K562 (cell line): Measurements from ENCODE around the gene NOBOX. TPM values are rescaled to one million over a fixed set of nuclear protein-coding genes. Genes with fewer than 3 reads are reported as not detected.

ENCODE experiments used
- AFF1 ChIP-seq, 2 experiments: fragments of 450-650 bp; IDR thresholded peaks; 2 replicates each; pipeline ENCODE4 v1.6.1; 2018; ENCODE audit warnings: mild to moderate bottlenecking in 2 of 2, low read depth in 1 of 2; ENCODE audit not compliant: partially characterized antibody in 2 of 2
- ARNT ChIP-seq, 2 experiments: fragments of 450-650 bp; IDR thresholded peaks; 2 replicates each; pipeline ENCODE4 v1.6.1; 2016; ENCODE audit warnings: mild to moderate bottlenecking in 1 of 2
- ATF1 ChIP-seq, 2 experiments: fragments of 450-650 bp in 1 of 2; IDR thresholded peaks; 2 replicates each; pipeline ENCODE4 v1.6.1; 2016; ENCODE audit warnings: missing compliant biosample characterization in 1 of 2, missing genetic modification characterization in 1 of 2
- ATF3 ChIP-seq, 2 experiments: fragments of 450-650 bp in 1 of 2; sonication (generic) in 1 of 2; formaldehyde crosslinking in 1 of 2; IDR thresholded peaks in 1 of 2; conservative IDR thresholded peaks in 1 of 2; 2 replicates each; pipeline versions ENCODE4 v1.6.1 to v1.8.1; 2016 to 2023; ENCODE audit warnings: mild to moderate bottlenecking in 2 of 2, moderate library complexity in 2 of 2, inconsistent platforms in 1 of 2, missing genetic modification reagents in 1 of 2
- ELF4 ChIP-seq: fragments of 450-650 bp; formaldehyde crosslinking; IDR thresholded peaks from 2 replicates; pipeline ENCODE4 v1.4.0; 2022; ENCODE audit warnings: missing genetic modification characterization
- EWSR1 ChIP-seq: fragments of 450-650 bp; IDR thresholded peaks from 2 replicates; pipeline ENCODE4 v1.6.1; 2018; ENCODE audit warnings: borderline replicate concordance, mild to moderate bottlenecking, low read depth, moderate library complexity; ENCODE audit not compliant: partially characterized antibody
- JUND ChIP-seq, 2 experiments: IDR thresholded peaks; 2 replicates in 1 of 2; 3 replicates in 1 of 2; pipeline ENCODE4 v1.6.1; 2011; ENCODE audit warnings: borderline replicate concordance in 2 of 2, low read depth in 2 of 2, low read length in 2 of 2, improper control_type of control experiment in 1 of 2, missing biosample characterization in 1 of 2, missing genetic modification characterization in 1 of 2, missing genetic modification reagents in 1 of 2
- MBD1 ChIP-seq: fragments of 250-450 bp; sonication (Bioruptor Pico); IDR thresholded peaks from 2 replicates; pipeline ENCODE4 v1.8.0; 2022; ENCODE audit warnings: inconsistent platforms
- NFE2L1 ChIP-seq: fragments of 450-650 bp; IDR thresholded peaks from 2 replicates; pipeline ENCODE4 v1.6.1; 2016; ENCODE audit warnings: missing genetic modification characterization, low read depth, mild to moderate bottlenecking, missing compliant biosample characterization, moderate library complexity, borderline replicate concordance
- NRF1 ChIP-seq, 2 experiments: fragments of 450-650 bp; IDR thresholded peaks in 1 of 2; conservative IDR thresholded peaks in 1 of 2; 2 replicates each; pipeline ENCODE4 v1.6.1; 2014; ENCODE audit warnings: mild to moderate bottlenecking in 2 of 2
- SMAD2 ChIP-seq: fragments of 150-350 bp; IDR thresholded peaks from 2 replicates; pipeline ENCODE4 v1.6.1; 2014; ENCODE audit warnings: low read depth, mild to moderate bottlenecking, low read length
- STAT5A ChIP-seq: IDR thresholded peaks from 2 replicates; pipeline ENCODE4 v1.6.1; 2012; ENCODE audit warnings: low read length, inconsistent platforms, borderline replicate concordance
- ZNF316 ChIP-seq: fragments of 450-650 bp; IDR thresholded peaks from 2 replicates; pipeline ENCODE4 v1.6.1; 2016
- ZNF586 ChIP-seq: fragments of 450-650 bp; formaldehyde crosslinking; conservative IDR thresholded peaks from 2 replicates; pipeline ENCODE4 v1.4.0; 2020; ENCODE audit warnings: mild to moderate bottlenecking, moderate library complexity
- polyA plus RNA-seq, 8 experiments: library from polyadenylated mRNA; depleted of rRNA in 4 of 8; stranded (reverse) in 5 of 8; unstranded in 3 of 8; fragments of >200 nt; fragmentation: Nextera tagmentation in 2 of 8; fragmentation: Illumina TruSeq in 1 of 8; extraction: Ambion mirVana in 2 of 8; extraction: Trizol in 1 of 8; gene quantifications; 2 replicates each; pipeline versions ENCODE4 v1.2.1 to v1.2.3, GENCODE V29; 2011 to 2014; ENCODE audit warnings: inconsistent platforms in 1 of 8, missing spikeins in 1 of 8
- total RNA-seq, 7 experiments: library from RNA; depleted of rRNA in 6 of 7; stranded (reverse); fragments of >200 nt in 6 of 7; fragmentation: Illumina TruSeq in 2 of 7; extraction: Trizol in 2 of 7; gene quantifications; 2 replicates each; pipeline versions ENCODE4 v1.2.1 to v1.2.3, GENCODE V29; 2011 to 2021; ENCODE audit warnings: low replicate concordance in 1 of 7

The NOBOX gene
- total and polyA plus RNA-seq, 9 of the 15 experiments (the other 6 are each of a cell fraction or from before 2014, with no cell fraction given) = not detected

- TF ChIP-seq ATF3 (IDR thresholded peaks at IDR 0.05) (0 out of 2 replicates have a peak, but pooled peaks have one; percentile 26), ATF3 (CRISPR knock-in tag; conservative IDR thresholded peaks at IDR 0.05) (no peak), ZNF316 (peak; percentile 64), NRF1 (conservative IDR thresholded peaks at IDR 0.05 in 1 of 2, IDR thresholded peaks at IDR 0.05 in 1 of 2) (peak; percentile 87 to 90), AFF1 (IDR thresholded peaks at IDR 0.05; ENCODE audit: low read depth in 1 of 2, partially characterized antibody in 2 of 2) (no peak), ZNF586 (CRISPR knock-in tag) (no peak), NFE2L1 (tag) (0 out of 2 replicates have a peak, but pooled peaks have one; percentile 16), STAT5A (no peak), ARNT (IDR thresholded peaks at IDR 0.05) (no peak), EWSR1 (no peak), JUND (IDR thresholded peaks at IDR 0.05; ENCODE audit: borderline replicate concordance, low read depth, low read length) (no peak), JUND (tag; IDR thresholded peaks at IDR 0.05; ENCODE audit: borderline replicate concordance, low read depth, low read length) (0 out of 3 replicates have a peak, but pooled peaks have one; percentile 15), ELF4 (0 out of 2 replicates have a peak, but pooled peaks have one; percentile 10), ATF1 (CRISPR knock-in tag; IDR thresholded peaks at IDR 0.05) (no peak), ATF1 (tag; IDR thresholded peaks at IDR 0.05) (0 out of 2 replicates have a peak, but pooled peaks have one; percentile 20), SMAD2 (no peak), MBD1 (CRISPR knock-in tag) (no peak)
Measured at GRCh38 chr7:144378651-144379050, 24.8 kb downstream of the NOBOX start (continued).
